Stimulated activated CD4-positive, alpha-beta T cell treated with anti-CD3 and anti-CD28 coated beads, Interleukin-2, amount 100 ng/mL, for 4 hours (primary cell): ENCODE results near the gene ZBTB39.
"Not testable (repeated sequence)": the region's sequence is repeated elsewhere in the genome, so short reads cannot be mapped to it uniquely, and the experiment has no call there.

Source experiments
- DNase-seq: peaks from one replicate; pipeline ENCODE4 v3.0.0-alpha.2; 2020; ENCODE audit warnings: low read depth

The ZBTB39 gene

GRCh38 chr12:56980268-56980667 lies 26.1 kb downstream of the ZBTB39 start:
- DNase-seq, result no peak

GRCh38 chr12:56979628-56980027 lies 26.7 kb downstream of the ZBTB39 start:
- DNase-seq, result no peak

- DNase-seq, result no peak
Measured at GRCh38 chr12:56978397-56979138, 27.8 kb downstream of the ZBTB39 start.

GRCh38 chr12:56977361-56977760 lies 29.0 kb downstream of the ZBTB39 start:
- not testable (repeated sequence) for DNase-seq

GRCh38 chr12:56974224-56974623 lies 32.1 kb downstream of the ZBTB39 start:
- not testable (repeated sequence) for DNase-seq

GRCh38 chr12:56968910-56969309 lies 37.4 kb downstream of the ZBTB39 start:
- DNase-seq, result not testable (repeated sequence)

GRCh38 chr12:56965997-56966642 lies 40.2 kb downstream of the ZBTB39 start:
- DNase-seq, result not testable (repeated sequence)

- DNase-seq, result not testable (repeated sequence)
Measured at GRCh38 chr12:56965124-56965523, 41.2 kb downstream of the ZBTB39 start.

- DNase-seq, result not testable (repeated sequence)
Measured at GRCh38 chr12:56963557-56963956, 42.8 kb downstream of the ZBTB39 start.

- not testable (repeated sequence) for DNase-seq
Measured at GRCh38 chr12:56962247-56962646, 44.1 kb downstream of the ZBTB39 start.

GRCh38 chr12:56958422-56958821 lies 47.9 kb downstream of the ZBTB39 start:
- no peak for DNase-seq

GRCh38 chr12:56957229-56958052 lies 48.9 kb downstream of the ZBTB39 start, which contains the start of gene RDH16:
TSS of gene RDH16 (minus strand) at chr12:56957608. CDS start at chr12:56957462, 146 bp downstream.
- no peak for DNase-seq

- no peak for DNase-seq
Measured at GRCh38 chr12:56955631-56956256, 50.6 kb downstream of the ZBTB39 start.

GRCh38 chr12:56954958-56955355 lies 51.4 kb downstream of the ZBTB39 start:
- DNase-seq, result no peak

- DNase-seq, result no peak
Measured at GRCh38 chr12:56954057-56954957, 52.0 kb downstream of the ZBTB39 start.

- no peak for DNase-seq
Measured at GRCh38 chr12:56953314-56953713, 53.0 kb downstream of the ZBTB39 start.

- DNase-seq, result no peak
Measured at GRCh38 chr12:56951582-56952339, 54.6 kb downstream of the ZBTB39 start.

- DNase-seq, result no peak
Measured at GRCh38 chr12:56948881-56949280, 57.5 kb downstream of the ZBTB39 start.
